Gastrocnemius medialis (tissue), 4 donors: ENCODE results near the gene DDX51.

Experiments used
- CTCF ChIP-seq, 5 experiments: fragments of 450-650 bp in 3 of 5; fragments of 200-600 bp in 2 of 5; sonication (generic) in 2 of 5; IDR thresholded peaks in 4 of 5; conservative IDR thresholded peaks in 1 of 5; 1 replicate in 4 of 5; 2 replicates in 1 of 5; pipeline ENCODE4 v1.5.1; 2016 to 2019; ENCODE audit warnings: antibody characterized with exemption in 5 of 5, mild to moderate bottlenecking in 3 of 5, moderate library complexity in 3 of 5
- POLR2A ChIP-seq, 2 donors: fragments of 450-650 bp; IDR thresholded peaks; one replicate each; pipeline ENCODE4 v1.6.1; 2017; ENCODE audit warnings: antibody characterized with exemption in 2 of 2, mild to moderate bottlenecking in 2 of 2, moderate library complexity in 2 of 2

GRCh38 chr12:132176920-132177551 lies 32.9 kb upstream of the DDX51 start:
- TF ChIP-seq CTCF (IDR thresholded peaks at IDR 0.05 in 4 of 5, conservative IDR thresholded peaks at IDR 0.05 in 1 of 5), result no peak
- no peak for TF ChIP-seq POLR2A (IDR thresholded peaks at IDR 0.05)
